ENCODE data around the gene FPGT.
"Not testable (repeated sequence)": the region's sequence is repeated elsewhere in the genome, so short reads cannot be mapped to it uniquely, and the experiment has no call there.

Gene FPGT

GRCh38 chr1:74197657-74198552 is at the start of gene FPGT, which contains the start of gene LRRIQ3:
FPGT (plus strand) TSS chr1:74198242; CDS start chr1:74198279, 37 bp downstream.
LRRIQ3 (minus strand) TSS chr1:74198176; CDS start chr1:74183684, 14,492 bp downstream.
- DNase-seq: peak; percentile 90 to 95 (median 92)

DNA sequence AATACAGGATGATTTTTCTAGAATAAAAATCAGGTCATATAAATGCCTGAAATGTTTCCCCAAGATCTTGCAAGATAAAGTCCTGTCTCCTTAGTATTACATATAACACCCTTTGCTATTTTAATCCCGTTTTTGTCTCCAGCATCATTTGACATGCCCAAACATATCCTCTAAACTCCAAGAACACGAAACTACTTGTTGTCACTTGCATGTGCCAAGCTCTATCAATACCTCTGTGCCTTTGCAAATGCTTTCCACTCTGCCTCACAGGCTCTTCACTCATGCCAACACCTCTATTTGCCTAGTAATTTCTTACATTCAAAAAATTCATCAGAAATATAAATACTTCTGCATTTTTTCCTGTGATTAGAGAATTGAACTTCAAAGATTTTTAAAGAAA is 38.0 kb upstream of the FPGT start:
- DNase-seq: no peak

- no peak for DNase-seq
These were observed 36.5 kb upstream of the FPGT start for GRCh38 chr1:74161497-74161896.

- no peak for DNase-seq
These were observed 35.7 kb upstream of the FPGT start for GRCh38 chr1:74162333-74162732.

DNA sequence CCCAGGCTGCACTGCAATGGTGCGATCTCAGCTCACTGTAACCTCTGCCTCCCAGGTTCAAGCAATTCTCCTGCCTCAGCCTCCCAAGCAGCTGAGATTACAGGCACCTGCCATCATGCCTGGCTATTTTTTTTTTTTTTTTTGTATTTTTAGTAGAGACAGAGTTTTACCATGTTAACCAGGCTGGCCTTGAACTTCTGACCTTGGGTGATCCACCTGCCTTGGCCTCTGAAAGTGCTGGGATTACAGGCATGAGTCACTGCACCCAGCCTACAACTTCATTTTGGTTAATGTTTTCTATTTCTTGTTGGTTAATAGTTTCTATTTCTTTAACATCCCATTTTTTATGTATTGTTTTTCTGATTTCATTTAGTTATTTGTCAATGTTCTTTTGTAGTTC is 23.6 kb upstream of the FPGT start:
- DNase-seq: not testable (repeated sequence)

- no peak for DNase-seq
These were observed 17.6 kb upstream of the FPGT start for GRCh38 chr1:74180490-74180889.

DNA sequence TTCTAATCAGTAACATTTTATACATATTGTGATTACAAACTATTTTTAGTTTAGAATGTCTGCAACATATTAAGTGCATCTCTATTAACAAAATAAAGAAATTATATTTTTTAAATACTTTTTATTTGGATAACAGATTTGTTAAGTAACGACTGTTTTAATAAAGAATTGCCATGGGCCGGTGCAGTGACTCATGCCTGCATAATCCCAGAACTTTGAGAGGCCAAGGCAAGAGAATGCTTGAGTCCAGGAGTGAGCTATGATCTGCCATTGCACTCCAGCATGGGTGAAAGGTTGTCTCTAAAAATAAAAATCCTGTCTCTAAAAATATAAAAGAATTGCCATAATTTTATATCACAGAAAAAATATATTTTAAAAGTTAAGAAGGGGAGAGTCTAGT is 4.1 kb upstream of the FPGT start:
- no peak for DNase-seq

- DNase-seq: no peak
These were observed 2.7 kb upstream of the FPGT start for GRCh38 chr1:74195339-74195738.

GRCh38 chr1:74197255-74197654 is 787 bp upstream of the FPGT start:
- DNase-seq: peak in 1 of 6 experiments; percentile 22

- DNase-seq: no peak
These were observed 1.5 kb downstream of the FPGT start for GRCh38 chr1:74199504-74199903.

DNA sequence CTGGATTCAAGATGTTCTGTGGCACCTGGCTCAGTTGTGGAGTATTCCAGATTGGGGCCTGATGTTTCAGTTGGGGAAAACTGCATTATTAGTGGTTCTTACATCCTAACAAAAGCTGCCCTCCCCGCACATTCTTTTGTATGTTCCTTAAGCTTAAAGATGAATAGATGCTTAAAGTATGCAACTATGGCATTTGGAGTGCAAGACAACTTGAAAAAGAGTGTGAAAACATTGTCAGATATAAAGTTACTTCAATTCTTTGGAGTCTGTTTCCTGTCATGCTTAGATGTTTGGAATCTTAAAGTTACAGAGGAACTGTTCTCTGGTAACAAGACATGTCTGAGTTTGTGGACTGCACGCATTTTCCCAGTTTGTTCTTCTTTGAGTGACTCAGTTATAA is 7.2 kb downstream of the FPGT start:
- no peak for DNase-seq

DNA sequence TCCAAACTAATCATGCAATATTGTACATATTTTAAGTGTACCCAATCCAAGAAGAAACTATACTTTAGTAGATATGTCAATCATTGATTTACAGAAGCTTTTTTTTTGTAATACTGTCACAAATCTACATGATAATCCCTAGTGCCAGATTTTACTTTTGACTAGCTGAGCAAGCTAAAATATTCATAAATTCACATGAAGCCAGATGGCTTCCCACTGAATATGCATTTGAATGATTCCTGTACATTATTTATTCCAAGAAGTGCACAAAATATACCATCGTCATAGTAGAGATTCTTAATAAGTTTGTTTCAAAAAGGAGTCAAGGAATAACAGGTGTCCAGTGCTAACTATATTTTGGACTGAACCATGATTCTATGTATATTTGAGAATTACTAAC is 17.2 kb downstream of the FPGT start:
- no peak for DNase-seq

DNA sequence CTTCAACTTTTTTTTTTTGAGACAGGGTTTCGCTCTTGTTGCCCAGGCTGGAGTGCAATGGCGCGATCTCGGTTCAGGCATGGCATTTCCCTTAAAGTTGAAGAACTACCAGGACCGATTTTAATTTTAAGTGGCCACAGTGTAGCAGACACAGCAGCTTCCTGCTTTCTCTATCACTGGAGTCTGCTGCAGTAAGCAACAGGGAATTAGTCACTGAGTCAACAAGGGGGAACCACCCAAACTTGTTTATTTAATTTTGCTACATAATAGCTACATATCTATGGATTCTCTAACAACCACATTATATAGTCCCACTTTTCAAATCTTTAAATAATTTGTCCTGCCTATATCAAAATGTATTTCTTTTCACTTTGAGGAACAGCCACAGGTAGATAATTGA is 24.7 kb downstream of the FPGT start:
- no peak for DNase-seq

GRCh38 chr1:74223453-74223852 is 25.4 kb downstream of the FPGT start:
- DNase-seq: no peak

DNA sequence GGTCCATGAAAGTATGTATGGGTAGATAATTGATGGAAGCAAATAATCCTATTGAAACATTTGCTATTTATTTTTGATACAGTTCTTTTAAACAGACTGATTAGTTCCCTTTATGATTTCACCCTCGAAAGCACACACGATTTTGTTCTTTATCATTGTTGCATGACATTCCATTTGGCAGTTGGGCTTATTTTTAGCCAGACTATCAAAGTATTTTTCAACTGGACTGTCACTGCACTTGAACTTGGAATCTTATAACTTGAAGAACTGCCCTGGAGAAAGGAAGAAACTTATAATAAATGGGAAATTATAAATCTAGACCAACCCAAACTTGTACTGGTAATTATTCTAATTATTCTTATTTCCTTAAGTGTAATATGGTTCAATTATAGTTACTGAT is 37.1 kb downstream of the FPGT start, which contains the start of gene TNNI3K:
Gene TNNI3K (plus strand): TSS at position 235 of the 400 bp plus-strand sequence. CDS start 65 bp downstream, at position 300.
- DNase-seq: no peak

DNA sequence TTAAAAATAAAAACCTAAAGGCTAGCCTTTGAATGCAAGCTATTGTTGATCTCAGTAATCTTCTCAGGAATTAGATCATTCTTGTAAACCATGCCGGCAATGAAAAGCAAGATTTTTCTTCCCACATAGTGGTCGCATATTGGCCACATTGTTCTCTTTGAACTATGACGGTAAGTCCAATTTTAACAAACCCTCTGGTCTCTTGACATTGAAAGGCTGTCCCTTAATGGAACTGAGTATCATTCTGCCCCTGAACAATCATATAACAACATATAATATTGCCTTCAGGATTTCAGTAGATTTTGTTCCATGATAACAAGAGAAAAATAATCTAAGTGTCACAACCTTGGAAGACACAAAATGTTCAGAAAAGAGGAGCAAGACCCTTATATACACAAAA is 38.4 kb downstream of the FPGT start:
- no peak for DNase-seq

- DNase-seq: no peak
These were observed 39.0 kb downstream of the FPGT start for GRCh38 chr1:74237035-74237434.

DNA sequence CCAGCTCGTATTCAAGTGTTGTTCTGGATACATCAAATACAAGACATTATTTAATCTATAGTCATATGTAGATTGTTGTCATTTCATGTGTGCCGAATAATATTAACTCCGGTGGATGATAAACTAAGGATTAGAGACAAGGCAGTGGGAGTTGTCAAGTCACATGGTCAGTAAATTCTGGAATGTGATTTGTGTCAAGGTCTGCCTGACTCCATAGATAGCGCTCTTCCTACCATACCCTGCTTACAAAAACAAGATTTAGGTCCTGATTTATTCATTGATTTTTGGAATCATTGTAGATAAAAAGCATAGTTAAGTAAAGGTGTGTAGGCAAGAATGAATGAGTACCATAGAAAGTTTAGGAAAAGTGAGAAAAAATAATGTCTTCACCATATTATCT is 39.7 kb downstream of the FPGT start:
- no peak for DNase-seq

DNA sequence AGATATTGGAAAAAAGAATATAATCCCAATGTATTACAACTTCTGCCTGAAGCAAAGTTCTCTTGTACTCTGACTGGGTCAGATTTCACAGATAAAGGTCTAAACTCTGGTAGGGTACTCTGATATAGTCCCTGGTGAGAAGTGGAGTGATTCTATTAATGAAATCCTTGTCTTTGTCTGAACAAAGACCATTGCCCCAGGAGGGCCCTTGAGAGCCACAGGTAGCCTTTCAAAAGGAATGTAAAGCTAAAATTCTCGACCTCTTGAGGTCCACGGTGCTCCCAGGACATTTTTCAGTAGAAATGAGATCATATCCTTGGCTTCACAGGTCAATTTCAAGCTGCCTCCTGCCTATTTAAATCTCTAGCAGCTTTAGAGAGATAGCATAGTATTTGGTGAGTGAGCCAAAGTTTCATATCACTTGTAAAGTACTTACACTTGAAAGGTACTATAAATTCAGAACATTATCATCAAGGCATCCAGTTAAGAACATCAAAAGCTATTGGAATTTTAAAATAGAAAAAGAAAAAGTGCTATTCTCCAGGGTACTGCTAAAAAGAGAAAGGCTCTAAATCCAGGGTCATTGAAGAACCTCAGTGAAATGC is 47.2 kb downstream of the FPGT start:
- DNase-seq: no peak

DNA sequence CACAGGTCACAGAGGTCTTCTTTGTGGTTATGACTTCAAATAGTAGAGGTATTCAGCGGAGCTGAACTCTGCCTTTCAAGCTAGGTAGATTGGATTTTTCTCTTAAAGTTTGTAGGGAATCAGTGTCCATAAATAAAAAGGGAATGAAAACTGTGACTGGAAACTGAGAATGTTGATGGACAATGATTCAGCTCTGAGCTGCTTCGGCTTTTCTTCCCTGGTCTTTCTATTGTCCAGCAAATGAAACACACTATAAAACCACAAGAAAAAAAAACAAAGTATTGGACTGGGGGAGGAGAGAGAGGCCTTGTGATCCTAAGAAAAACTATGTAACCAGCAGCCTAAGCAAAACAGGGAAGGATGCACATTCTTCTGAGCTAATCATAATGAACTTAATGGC is 48.3 kb downstream of the FPGT start:
- DNase-seq: no peak

DNA sequence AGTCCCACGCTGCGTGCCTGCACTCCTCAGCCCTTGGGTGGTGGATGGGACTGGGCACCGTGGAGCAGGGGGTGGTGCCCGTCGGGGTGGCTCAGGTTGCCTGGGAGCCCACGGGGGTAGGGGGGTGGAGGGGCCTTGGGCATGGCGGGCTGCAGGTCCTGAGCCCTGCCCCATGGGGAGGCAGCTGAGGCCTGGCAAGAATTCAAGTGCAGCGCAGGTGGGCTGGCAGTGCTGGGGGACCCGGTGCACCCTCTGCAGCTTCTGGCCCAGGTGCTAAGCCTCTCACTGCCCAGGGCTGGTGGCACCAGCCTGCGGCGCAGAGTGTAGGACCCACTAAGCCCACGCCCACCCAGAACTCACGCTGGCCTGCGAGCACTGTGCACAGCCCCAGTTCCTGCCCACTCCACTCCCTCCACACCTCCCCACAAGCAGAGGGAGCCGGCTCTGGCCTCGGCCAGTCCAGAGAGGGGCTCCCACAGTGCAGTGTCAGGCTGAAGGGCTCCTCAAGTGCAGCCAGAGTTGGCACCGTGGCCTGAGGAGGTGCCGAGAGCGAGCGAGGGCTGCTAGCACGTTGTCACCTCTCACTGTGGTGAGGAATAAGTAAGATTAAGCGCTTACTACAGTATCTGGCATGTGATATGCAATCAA is 50.0 kb downstream of the FPGT start:
- DNase-seq: no peak

GRCh38 chr1:74253243-74253824 is 55.3 kb downstream of the FPGT start:
- DNase-seq: not testable (repeated sequence)

Data from stimulated activated naive CD4-positive, alpha-beta T cell (primary cell).